Measurements from ENCODE around the gene TAB3. TPM values are rescaled to one million over a fixed set of nuclear protein-coding genes. Genes with fewer than 3 reads are reported as not detected.
A peak's percentile ranks its signal among the peaks of the same experiment; 100 is the strongest.
"Not testable (repeated sequence)": the region's sequence is repeated elsewhere in the genome, so short reads cannot be mapped to it uniquely, and the experiment has no call there.

The TAB3 gene
- total RNA-seq, 1 experiment from 2014 or later = 13.5 TPM

GRCh38 chrX:30798810-30799209 lies 90.2 kb downstream of the TAB3 start:
- no peak overlapping the region for H2BK15ac ChIP-seq (ENCODE audit: low read depth, low read length)
- no peak overlapping the region for H2BK5ac ChIP-seq (ENCODE audit: insufficient read length, low read length)
- no peak overlapping the region for H3K4me3 Mint-ChIP-seq
- H4K20me1 ChIP-seq (ENCODE audit: control insufficient read depth, insufficient read depth, insufficient read length) = peaks cover 4% of the 10 kb centered on the region
- H2AK5ac ChIP-seq (ENCODE audit: insufficient read length, low read length) = no peak overlapping the region
- H3K56ac ChIP-seq (ENCODE audit: insufficient read length, low read depth, low read length) = no peak overlapping the region
- DNase-seq = no peak
- H4K91ac ChIP-seq (ENCODE audit: insufficient read length, low read depth, low read length) = no peak overlapping the region
- H3K79me2 ChIP-seq (ENCODE audit: insufficient read depth, low read length) = no peaks in the 10 kb centered on the region
- H3K4me2 ChIP-seq (ENCODE audit: insufficient read depth, insufficient read length, low read length) = no peak overlapping the region
- H3K23me2 ChIP-seq (ENCODE audit: insufficient read length, low read depth, low read length, poor library complexity, severe bottlenecking) = no peaks in the 10 kb centered on the region
- no peak overlapping the region for H3K9ac ChIP-seq (ENCODE audit: extremely low read depth, insufficient read length, low read length)
- no peak overlapping the region for H3K4ac ChIP-seq (ENCODE audit: low read depth, low read length)
- H3K27me3 Mint-ChIP-seq (ENCODE audit: low read depth) = peaks cover 11% of the 10 kb centered on the region
- H3K79me1 ChIP-seq (ENCODE audit: insufficient read depth, low read depth, low read length, poor library complexity, severe bottlenecking) = no peaks in the 10 kb centered on the region
- WGBS (ENCODE audit: extremely low coverage, insufficient read length, low lambda C conversion rate) = no CpG with 5 or more reads among the region's 3 CpGs
- H3K23ac ChIP-seq (ENCODE audit: insufficient read length, low read depth, low read length) = peak overlapping the region; percentile 57
- no peak overlapping the region for H3T11ph ChIP-seq (ENCODE audit: low read length)
- TF ChIP-seq CTCF (conservative IDR thresholded peaks at IDR 0.05) = no peak
- no peak overlapping the region for H3K27ac ChIP-seq (ENCODE audit: insufficient read length, low read depth, low read length)
- H3K14ac ChIP-seq (ENCODE audit: insufficient read depth, low read length) = no peak overlapping the region
- no peak overlapping the region for H2AFZ ChIP-seq (ENCODE audit: low read length)
- peak overlapping the region; percentile 71 for H4K8ac ChIP-seq (replicated peaks; ENCODE audit: insufficient read length, low read depth, low read length)
- peaks cover 16% of the 10 kb centered on the region for H3K9me3 ChIP-seq (ENCODE audit: control insufficient read depth, low read depth, low read length)
- H2BK12ac ChIP-seq (ENCODE audit: insufficient read length, low read depth, low read length) = no peak overlapping the region
- peak overlapping the region; percentile 48 for H4K5ac ChIP-seq (ENCODE audit: insufficient read length, low read depth, low read length)
- H3K4me1 Mint-ChIP-seq = no peaks in the 10 kb centered on the region
- H2BK20ac ChIP-seq (ENCODE audit: low read depth, low read length, poor library complexity, severe bottlenecking) = no peak overlapping the region
- H3K27ac Mint-ChIP-seq = no peak overlapping the region
- no peak overlapping the region for H3K18ac ChIP-seq (ENCODE audit: insufficient read length, low read depth, low read length)
- no peak overlapping the region for H2BK120ac ChIP-seq (ENCODE audit: low read depth, low read length, poor library complexity, severe bottlenecking)
- H3K4me1 ChIP-seq (ENCODE audit: insufficient read depth, low read length) = no peaks in the 10 kb centered on the region
- H3K9me3 Mint-ChIP-seq = peaks cover 0 to 18% of the 10 kb centered on the region in 2 experiments; a peak in 4 of 5 replicates
- H3K27me3 ChIP-seq (ENCODE audit: insufficient read depth, low read length) = no peaks in the 10 kb centered on the region
- no peaks in the 10 kb centered on the region; a peak in 1 of 7 replicates for H3K36me3 Mint-ChIP-seq (ENCODE audit: insufficient read depth in 1 of 3, low read depth in 3 of 3)

- not testable (repeated sequence) for H3K18ac ChIP-seq (ENCODE audit: insufficient read length, low read depth, low read length); H3K4me1 ChIP-seq (ENCODE audit: insufficient read depth, low read length); H3K23ac ChIP-seq (ENCODE audit: insufficient read length, low read depth, low read length); H3K4me2 ChIP-seq (ENCODE audit: insufficient read depth, insufficient read length, low read length); H3K27ac Mint-ChIP-seq; H3K14ac ChIP-seq (ENCODE audit: insufficient read depth, low read length); H2BK15ac ChIP-seq (ENCODE audit: low read depth, low read length); H3K79me1 ChIP-seq (ENCODE audit: insufficient read depth, low read depth, low read length, poor library complexity, severe bottlenecking); H3K9me3 ChIP-seq (ENCODE audit: control insufficient read depth, low read depth, low read length); H2BK12ac ChIP-seq (ENCODE audit: insufficient read length, low read depth, low read length); H3K4me1 Mint-ChIP-seq; H3K23me2 ChIP-seq (ENCODE audit: insufficient read length, low read depth, low read length, poor library complexity, severe bottlenecking); H3K27me3 ChIP-seq (ENCODE audit: insufficient read depth, low read length); H3K27ac ChIP-seq (ENCODE audit: insufficient read length, low read depth, low read length); H4K20me1 ChIP-seq (ENCODE audit: control insufficient read depth, insufficient read depth, insufficient read length); H3K9ac ChIP-seq (ENCODE audit: extremely low read depth, insufficient read length, low read length); H2AFZ ChIP-seq (ENCODE audit: low read length); H4K91ac ChIP-seq (ENCODE audit: insufficient read length, low read depth, low read length); H3K4ac ChIP-seq (ENCODE audit: low read depth, low read length); H2AK5ac ChIP-seq (ENCODE audit: insufficient read length, low read length); H3K4me3 Mint-ChIP-seq; H2BK5ac ChIP-seq (ENCODE audit: insufficient read length, low read length); H3K36me3 Mint-ChIP-seq (ENCODE audit: insufficient read depth in 1 of 3, low read depth in 3 of 3); H3T11ph ChIP-seq (ENCODE audit: low read length); H2BK120ac ChIP-seq (ENCODE audit: low read depth, low read length, poor library complexity, severe bottlenecking); H3K79me2 ChIP-seq (ENCODE audit: insufficient read depth, low read length); H2BK20ac ChIP-seq (ENCODE audit: low read depth, low read length, poor library complexity, severe bottlenecking)
- Histone ChIP-seq H3K56ac (ENCODE audit: insufficient read length, low read depth, low read length) (peak overlapping the region; percentile 4), H4K5ac (ENCODE audit: insufficient read length, low read depth, low read length) (peak overlapping the region; percentile 48), H4K8ac (replicated peaks; ENCODE audit: insufficient read length, low read depth, low read length) (peak overlapping the region; percentile 71)
- H3K27me3 Mint-ChIP-seq (ENCODE audit: low read depth) = peaks cover 14% of the 10 kb centered on the region
- peaks cover 4 to 25% of the 10 kb centered on the region in 2 experiments; a peak in 4 of 5 replicates for H3K9me3 Mint-ChIP-seq
- no CpG with 5 or more reads among the region's 1 CpG for WGBS (ENCODE audit: extremely low coverage, insufficient read length, low lambda C conversion rate)
- DNase-seq = peak; percentile 9
These were observed 91.8 kb downstream of the TAB3 start for GRCh38 chrX:30797301-30797700.

All from H9 (cell line).